ENCODE results near the gene NDOR1.

Gene NDOR1

GRCh38 chr9:137176302-137177182 lies 29.0 kb upstream of the NDOR1 start:
- Histone ChIP-seq H3K4me1 (ENCODE audit: control insufficient read depth in 2 of 2, insufficient read depth in 1 of 2, low read depth in 1 of 2, low read length in 2 of 2) (peaks cover 0 to 5% of the 10 kb centered on the region in 2 donors), H3K14ac (ENCODE audit: low read length) (no peak overlapping the region), H2BK15ac (ENCODE audit: low read length) (no peak overlapping the region), H3K27me3 (ENCODE audit: control insufficient read depth in 3 of 3, insufficient read depth in 3 of 3, low read depth in 1 of 3, low read length in 3 of 3) (peaks cover 0 to 18% (median 10%) of the 10 kb centered on the region in 3 experiments), H3K79me1 (ENCODE audit: low read depth, low read length) (peaks cover 8% of the 10 kb centered on the region), H4K8ac (ENCODE audit: low read depth, low read length) (no peak overlapping the region), H4K91ac (ENCODE audit: low read depth, low read length, poor library complexity) (no peak overlapping the region), H3K9me3 (replicated peaks in 1 of 2; ENCODE audit: control insufficient read depth in 2 of 2, insufficient read depth in 1 of 2, low read depth in 1 of 2, low read length in 2 of 2) (no peaks in the 10 kb centered on the region), H3K18ac (ENCODE audit: low read length) (no peak overlapping the region), H3K4me2 (ENCODE audit: insufficient read depth, low read length, poor library complexity, severe bottlenecking) (no peak overlapping the region), H3K27ac (replicated peaks; ENCODE audit: low read length) (no peak overlapping the region), H3K4me3 (ENCODE audit: low read length in 2 of 2) (no peak overlapping the region), H3K23ac (ENCODE audit: low read depth, low read length, poor library complexity) (peak overlapping the region; percentile 92), H3K9ac (ENCODE audit: low read depth, low read length, poor library complexity) (no peak overlapping the region), H2BK120ac (ENCODE audit: low read depth, low read length) (no peak overlapping the region), H2AK5ac (ENCODE audit: low read depth, low read length) (no peak overlapping the region), H2BK12ac (ENCODE audit: low read length) (no peak overlapping the region), H3K4ac (ENCODE audit: low read length) (no peak overlapping the region), H3K36me3 (replicated peaks in 1 of 2; ENCODE audit: control insufficient read depth in 2 of 2, insufficient read depth in 2 of 2, low read length in 2 of 2) (peaks cover 13 to 34% of the 10 kb centered on the region in 2 donors), H2BK5ac (ENCODE audit: low read length) (no peak overlapping the region), H2AFZ (ENCODE audit: low read length) (no peak overlapping the region)
- DNase-seq (ENCODE audit: low spot score), result no peak
- WGBS, 2 donors (ENCODE audit: extremely low coverage in 2 of 2, insufficient read length in 2 of 2, insufficient replicate concordance in 1 of 2), result no CpG with 5 or more reads among the region's 17 CpGs

DNA sequence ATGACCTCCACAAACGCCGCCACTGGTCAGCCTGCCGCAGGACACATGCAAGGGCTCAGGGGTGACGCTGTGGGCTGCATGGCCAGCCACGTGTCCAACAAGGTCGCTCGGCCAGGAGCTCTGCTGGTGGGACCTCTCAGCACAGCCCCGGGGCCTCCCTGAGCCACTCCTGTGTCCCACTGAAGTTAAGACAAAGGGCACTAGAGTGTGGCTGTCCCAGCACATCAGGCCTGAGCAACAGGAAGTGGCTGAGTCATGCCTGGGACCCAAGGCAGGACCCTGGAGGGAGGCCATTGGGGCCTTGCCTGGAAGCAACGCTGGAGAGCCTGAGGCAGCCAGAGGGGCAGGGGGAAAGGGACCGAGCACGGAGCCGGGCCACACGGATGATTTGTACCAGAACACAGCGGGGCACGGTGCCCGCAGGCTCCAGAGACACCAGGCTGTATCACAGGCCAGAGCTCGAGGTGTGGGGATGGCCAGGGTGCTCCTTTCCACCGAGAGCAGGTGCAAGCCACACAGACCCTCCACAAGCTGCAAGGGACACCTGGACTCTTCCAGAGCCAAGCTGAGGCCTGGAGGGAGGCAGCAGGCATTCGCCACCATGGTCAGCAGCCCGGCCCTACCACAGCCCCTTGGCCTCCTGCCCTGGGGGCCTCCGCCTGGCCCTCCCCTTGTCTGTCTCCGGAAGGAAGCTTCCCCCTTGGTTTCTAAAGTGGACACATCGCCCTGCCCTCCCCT lies 27.1 kb upstream of the NDOR1 start:
- Histone ChIP-seq H3K27ac (replicated peaks; ENCODE audit: low read length) (no peak overlapping the region), H2BK12ac (ENCODE audit: low read length) (no peak overlapping the region), H2BK120ac (ENCODE audit: low read depth, low read length) (no peak overlapping the region), H3K4ac (ENCODE audit: low read length) (no peak overlapping the region), H2AFZ (ENCODE audit: low read length) (no peak overlapping the region), H3K4me2 (ENCODE audit: insufficient read depth, low read length, poor library complexity, severe bottlenecking) (peak overlapping the region; percentile 2), H3K36me3 (replicated peaks in 1 of 2; ENCODE audit: control insufficient read depth in 2 of 2, insufficient read depth in 2 of 2, low read length in 2 of 2) (peaks cover 23 to 48% of the 10 kb centered on the region in 2 donors), H3K27me3 (ENCODE audit: control insufficient read depth in 3 of 3, insufficient read depth in 3 of 3, low read depth in 1 of 3, low read length in 3 of 3) (peaks cover 0 to 8% (median 7%) of the 10 kb centered on the region in 3 experiments), H2AK5ac (ENCODE audit: low read depth, low read length) (no peak overlapping the region), H3K23ac (ENCODE audit: low read depth, low read length, poor library complexity) (no peak overlapping the region), H3K18ac (ENCODE audit: low read length) (no peak overlapping the region), H3K9me3 (replicated peaks in 1 of 2; ENCODE audit: control insufficient read depth in 2 of 2, insufficient read depth in 1 of 2, low read depth in 1 of 2, low read length in 2 of 2) (no peaks in the 10 kb centered on the region), H3K4me1 (ENCODE audit: control insufficient read depth in 2 of 2, insufficient read depth in 1 of 2, low read depth in 1 of 2, low read length in 2 of 2) (peaks cover 0 to 5% of the 10 kb centered on the region in 2 donors), H4K8ac (ENCODE audit: low read depth, low read length) (no peak overlapping the region), H4K91ac (ENCODE audit: low read depth, low read length, poor library complexity) (no peak overlapping the region), H3K14ac (ENCODE audit: low read length) (no peak overlapping the region), H2BK5ac (ENCODE audit: low read length) (no peak overlapping the region), H3K4me3 (ENCODE audit: low read length in 2 of 2) (no peak overlapping the region), H3K9ac (ENCODE audit: low read depth, low read length, poor library complexity) (no peak overlapping the region), H2BK15ac (ENCODE audit: low read length) (no peak overlapping the region), H3K79me1 (ENCODE audit: low read depth, low read length) (peaks cover 8% of the 10 kb centered on the region)
- DNase-seq (ENCODE audit: low spot score), result no peak
- WGBS, 2 donors (ENCODE audit: extremely low coverage in 2 of 2, insufficient read length in 2 of 2, insufficient replicate concordance in 1 of 2), result no CpG with 5 or more reads among the region's 23 CpGs

DNA sequence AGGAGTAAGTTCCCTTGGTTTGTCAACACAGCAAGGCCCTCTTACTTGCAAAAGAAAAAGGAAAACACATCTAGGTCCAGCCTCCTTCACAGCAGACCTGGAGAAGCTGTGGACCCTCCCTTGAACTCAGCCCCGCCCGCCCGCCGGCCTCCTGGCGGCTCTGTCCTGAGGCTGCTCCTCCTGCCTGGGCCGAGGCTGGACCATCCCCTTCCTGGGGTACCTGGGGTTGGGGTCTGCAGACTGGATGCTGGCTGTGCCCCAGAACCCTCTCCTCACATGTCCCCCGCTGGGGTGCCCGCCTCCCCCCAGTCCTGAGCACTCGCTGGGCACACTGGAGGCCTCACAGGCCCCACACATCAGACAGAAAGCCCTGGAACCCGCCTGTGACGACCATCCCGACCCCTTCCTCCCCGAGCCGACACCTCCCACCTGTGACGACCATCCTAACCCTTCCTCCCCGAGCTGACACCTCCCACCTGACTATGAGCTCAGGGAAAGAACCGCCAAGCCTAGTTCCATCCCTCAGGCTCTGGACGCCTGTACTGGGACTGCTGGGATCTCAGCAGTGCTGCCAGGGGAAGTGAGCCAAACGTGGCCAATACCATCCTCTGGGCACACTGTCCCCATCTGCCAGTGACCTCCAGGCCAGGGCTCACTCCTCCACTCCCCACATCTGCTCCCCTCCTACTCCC lies 26.4 kb upstream of the NDOR1 start:
- H2BK15ac ChIP-seq (ENCODE audit: low read length), result no peak overlapping the region
- H3K4me3 ChIP-seq (ENCODE audit: low read length in 2 of 2), result peak overlapping the region in 1 of 2 donors; percentile 42
- no peak overlapping the region for H3K27ac ChIP-seq (replicated peaks; ENCODE audit: low read length)
- peaks cover 0 to 5% of the 10 kb centered on the region in 2 donors for H3K4me1 ChIP-seq (ENCODE audit: control insufficient read depth in 2 of 2, insufficient read depth in 1 of 2, low read depth in 1 of 2, low read length in 2 of 2)
- H3K79me1 ChIP-seq (ENCODE audit: low read depth, low read length), result peaks cover 8% of the 10 kb centered on the region
- H3K27me3 ChIP-seq (ENCODE audit: control insufficient read depth in 3 of 3, insufficient read depth in 3 of 3, low read depth in 1 of 3, low read length in 3 of 3), result peaks cover 0 to 6% (median 1%) of the 10 kb centered on the region in 3 experiments
- H3K4ac ChIP-seq (ENCODE audit: low read length), result no peak overlapping the region
- no peak overlapping the region for H3K18ac ChIP-seq (ENCODE audit: low read length)
- no peak overlapping the region for H2AFZ ChIP-seq (ENCODE audit: low read length)
- no peak overlapping the region for H2AK5ac ChIP-seq (ENCODE audit: low read depth, low read length)
- peaks cover 29 to 55% of the 10 kb centered on the region in 2 donors for H3K36me3 ChIP-seq (replicated peaks in 1 of 2; ENCODE audit: control insufficient read depth in 2 of 2, insufficient read depth in 2 of 2, low read length in 2 of 2)
- no peak overlapping the region for H3K9ac ChIP-seq (ENCODE audit: low read depth, low read length, poor library complexity)
- no peak overlapping the region for H2BK5ac ChIP-seq (ENCODE audit: low read length)
- no peak overlapping the region for H3K4me2 ChIP-seq (ENCODE audit: insufficient read depth, low read length, poor library complexity, severe bottlenecking)
- H3K14ac ChIP-seq (ENCODE audit: low read length), result no peak overlapping the region
- H3K23ac ChIP-seq (ENCODE audit: low read depth, low read length, poor library complexity), result no peak overlapping the region
- no peak overlapping the region for H2BK12ac ChIP-seq (ENCODE audit: low read length)
- H4K91ac ChIP-seq (ENCODE audit: low read depth, low read length, poor library complexity), result no peak overlapping the region
- no peak overlapping the region for H4K8ac ChIP-seq (ENCODE audit: low read depth, low read length)
- no peak overlapping the region for H2BK120ac ChIP-seq (ENCODE audit: low read depth, low read length)
- no peaks in the 10 kb centered on the region for H3K9me3 ChIP-seq (replicated peaks in 1 of 2; ENCODE audit: control insufficient read depth in 2 of 2, insufficient read depth in 1 of 2, low read depth in 1 of 2, low read length in 2 of 2)
- no CpG with 5 or more reads among the region's 19 CpGs for WGBS, 2 donors (ENCODE audit: extremely low coverage in 2 of 2, insufficient read length in 2 of 2, insufficient replicate concordance in 1 of 2)
- DNase-seq (ENCODE audit: low spot score), result no peak

Data from neuronal stem cell (in vitro differentiated cells).